Fibroblast of villous mesenchyme (primary cell): Measurements from ENCODE around the gene GPR142. TPM values are rescaled to one million over a fixed set of nuclear protein-coding genes. Genes with fewer than 3 reads are reported as not detected.

Source experiments
- DNase-seq: peaks from one replicate; pipeline ENCODE4 v3.0.0-alpha.2; 2010; ENCODE audit warnings: low read depth
- H3K4me3 ChIP-seq: 2 replicates; pipeline ENCODE4 v1.5.1; 2011; ENCODE audit warnings: low read depth, mild to moderate bottlenecking, low read length
- total RNA-seq: library from RNA; depleted of rRNA; stranded (reverse); fragments of >200 nt; gene quantifications from 2 replicates; pipeline ENCODE4 v1.2.3, GENCODE V29; 2012
- TF ChIP-seq, protein P1 (sequence below): IDR thresholded peaks from 2 replicates; pipeline ENCODE4 v1.5.1; 2012; ENCODE audit warnings: low read depth, mild to moderate bottlenecking, low read length; ENCODE audit not compliant: insufficient read depth

GPR142 gene
- total RNA-seq, 1 donor: not detected

- DNase-seq: no peak
- no peak overlapping the region for H3K4me3 ChIP-seq
- TF ChIP-seq, protein P1, sequence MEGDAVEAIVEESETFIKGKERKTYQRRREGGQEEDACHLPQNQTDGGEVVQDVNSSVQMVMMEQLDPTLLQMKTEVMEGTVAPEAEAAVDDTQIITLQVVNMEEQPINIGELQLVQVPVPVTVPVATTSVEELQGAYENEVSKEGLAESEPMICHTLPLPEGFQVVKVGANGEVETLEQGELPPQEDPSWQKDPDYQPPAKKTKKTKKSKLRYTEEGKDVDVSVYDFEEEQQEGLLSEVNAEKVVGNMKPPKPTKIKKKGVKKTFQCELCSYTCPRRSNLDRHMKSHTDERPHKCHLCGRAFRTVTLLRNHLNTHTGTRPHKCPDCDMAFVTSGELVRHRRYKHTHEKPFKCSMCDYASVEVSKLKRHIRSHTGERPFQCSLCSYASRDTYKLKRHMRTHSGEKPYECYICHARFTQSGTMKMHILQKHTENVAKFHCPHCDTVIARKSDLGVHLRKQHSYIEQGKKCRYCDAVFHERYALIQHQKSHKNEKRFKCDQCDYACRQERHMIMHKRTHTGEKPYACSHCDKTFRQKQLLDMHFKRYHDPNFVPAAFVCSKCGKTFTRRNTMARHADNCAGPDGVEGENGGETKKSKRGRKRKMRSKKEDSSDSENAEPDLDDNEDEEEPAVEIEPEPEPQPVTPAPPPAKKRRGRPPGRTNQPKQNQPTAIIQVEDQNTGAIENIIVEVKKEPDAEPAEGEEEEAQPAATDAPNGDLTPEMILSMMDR: no peak
Observed at GRCh38 chr17:74391771-74392170, 24.5 kb downstream of the GPR142 start.

- no peak overlapping the region for H3K4me3 ChIP-seq
- DNase-seq: no peak
- TF ChIP-seq, protein P1: no peak
Observed at GRCh38 chr17:74392848-74393247, 25.5 kb downstream of the GPR142 start.

GRCh38 chr17:74393346-74393942 lies 26.1 kb downstream of the GPR142 start:
- TF ChIP-seq, protein P1: no peak
- no peak overlapping the region for H3K4me3 ChIP-seq
- DNase-seq: no peak

- H3K4me3 ChIP-seq: no peak overlapping the region
- TF ChIP-seq, protein P1: no peak
- no peak for DNase-seq
Observed at GRCh38 chr17:74394275-74394950, 27.1 kb downstream of the GPR142 start.

- no peak for DNase-seq
- TF ChIP-seq, protein P1: no peak
- no peak overlapping the region for H3K4me3 ChIP-seq
Observed at GRCh38 chr17:74394977-74395376, 27.7 kb downstream of the GPR142 start.

DNA sequence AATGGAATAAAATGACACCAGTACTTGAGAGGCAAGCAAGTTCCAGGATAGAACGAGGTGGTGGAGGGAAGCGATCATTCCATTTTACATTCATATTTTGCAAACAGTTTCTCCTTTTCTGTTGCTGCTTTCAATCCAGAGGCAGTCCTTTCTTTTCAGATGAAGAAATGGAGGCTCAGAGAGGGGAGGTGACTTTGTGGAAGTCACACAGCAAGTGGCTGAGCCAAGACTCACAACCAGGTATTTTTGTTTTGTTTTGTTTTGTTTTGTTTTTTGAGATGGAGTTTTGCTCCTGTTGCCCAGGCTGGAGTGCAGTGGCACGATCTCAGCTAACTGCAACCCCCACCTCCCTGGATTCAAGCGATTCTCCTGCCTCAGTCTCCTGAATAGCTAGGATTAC lies 29.3 kb downstream of the GPR142 start:
- no peak overlapping the region for H3K4me3 ChIP-seq
- TF ChIP-seq, protein P1: no peak
- no peak for DNase-seq

- no peak overlapping the region for H3K4me3 ChIP-seq
- DNase-seq: no peak
- TF ChIP-seq, protein P1: no peak
Observed at GRCh38 chr17:74402048-74402447, 34.7 kb downstream of the GPR142 start.
